GM12878 (cell line): ENCODE results near the gene CRYAA. TPM values are rescaled to one million over a fixed set of nuclear protein-coding genes. Genes with fewer than 3 reads are reported as not detected.

Experiments
- ATAC-seq: fragments of 200-7000 bp; cut with Tn5 transposase; 3 replicates; pipeline ENCODE4 v1.9.1; 2020; ENCODE audit warnings: mild to moderate bottlenecking, moderate library complexity
- BruUV-seq: library from RNA; stranded (reverse); fragments of 400-500 nt; replicated peaks from 2 replicates; lab custom pipeline; 2021; lab: Mats Ljungman, UMichigan
- CTCF ChIA-PET: fragments of 300-600 bp; sonication (Branson Sonifier 250); formaldehyde crosslinking; extraction: SDS; loops from one replicate; lab custom pipeline; 2021; ENCODE audit warnings: inconsistent platforms; lab: Yijun Ruan, JAX
- POLR2A ChIA-PET: fragments of 350-600 bp; formaldehyde crosslinking; extraction: SDS; loops from one replicate; lab custom pipeline; 2021; ENCODE audit warnings: inconsistent platforms; lab: Charles Lee
- RAD21 ChIA-PET: fragments of 300-600 bp; sonication (Branson Sonifier 250); formaldehyde crosslinking; loops from one replicate; lab custom pipeline; 2023; ENCODE audit warnings: antibody characterized with exemption; ENCODE audit not compliant: unreplicated experiment; lab: Charles Lee
- SMC1A ChIA-PET: fragments of 300-600 bp; sonication (Branson Sonifier 250); formaldehyde crosslinking; loops from one replicate; lab custom pipeline; 2023; ENCODE audit not compliant: unreplicated experiment, uncharacterized antibody; lab: Charles Lee
- DNase-seq: peaks from one replicate; pipeline ENCODE4 v3.0.0-alpha.2; 2011; ENCODE audit warnings: low read depth, low spot score
- FAIRE-seq: peaks from 3 replicates; lab custom pipeline; 2011; peaks lifted over from hg19 to GRCh38; lab: Jason Lieb, UNC
- H2AFZ ChIP-seq: 2 replicates; pipeline ENCODE4 v1.6.0; 2011; ENCODE audit warnings: low read depth, low read length, control low read depth; ENCODE audit not compliant: control insufficient read depth
- H3K27ac ChIP-seq: 2 replicates; pipeline ENCODE4 v1.5.1; 2011; ENCODE audit warnings: control low read depth; ENCODE audit not compliant: control insufficient read depth, insufficient read depth
- H3K27me3 ChIP-seq, 2 experiments: replicated peaks in 1 of 2; 2 replicates each; pipeline versions ENCODE4 v1.6.0 to v1.6.1; 2011; ENCODE audit warnings: low read length in 1 of 2; ENCODE audit not compliant: control insufficient read depth in 2 of 2, insufficient read depth in 2 of 2
- H3K36me3 ChIP-seq, 2 experiments: 2 replicates each; pipeline ENCODE4 v1.5.1; 2011; ENCODE audit warnings: low read length in 1 of 2; ENCODE audit not compliant: control insufficient read depth in 2 of 2, insufficient read depth in 2 of 2
- H3K4me1 ChIP-seq: 2 replicates; pipeline ENCODE4 v1.6.1; 2011; ENCODE audit warnings: mild to moderate bottlenecking, low read length, moderate library complexity, mixed read lengths; ENCODE audit not compliant: control insufficient read depth, insufficient read depth
- H3K4me2 ChIP-seq: 2 replicates; pipeline ENCODE4 v1.6.0; 2011; ENCODE audit warnings: control low read depth; ENCODE audit not compliant: control insufficient read depth, insufficient read depth
- H3K4me3 ChIP-seq: fragments of 200-600 bp; sonication (generic); 2 replicates; pipeline ENCODE4 v1.5.1; 2016
- H3K79me2 ChIP-seq: 2 replicates; pipeline ENCODE4 v1.6.0; 2011; ENCODE audit warnings: low read length; ENCODE audit not compliant: control insufficient read depth, insufficient read depth
- H3K9ac ChIP-seq: 2 replicates; pipeline ENCODE4 v1.8.0; 2011; ENCODE audit warnings: low read length, control low read depth, mixed read lengths; ENCODE audit not compliant: control insufficient read depth, insufficient read depth
- H3K9me3 ChIP-seq: replicated peaks from 3 replicates; pipeline ENCODE4 v1.5.1; 2011; ENCODE audit warnings: mild to moderate bottlenecking, low read length; ENCODE audit not compliant: control insufficient read depth, insufficient read depth
- H4K20me1 ChIP-seq: 2 replicates; pipeline ENCODE4 v1.6.0; 2011; ENCODE audit not compliant: control insufficient read depth, insufficient read depth
- BACH1 ChIP-seq: fragments of 450-650 bp; IDR thresholded peaks from 2 replicates; pipeline ENCODE4 v1.6.1; 2017; ENCODE audit warnings: mild to moderate bottlenecking, borderline replicate concordance
- BCL11A ChIP-seq: IDR thresholded peaks from 2 replicates; pipeline ENCODE4 v1.6.1; 2011; ENCODE audit warnings: low read depth, low read length
- RUNX3 ChIP-seq: IDR thresholded peaks from 2 replicates; pipeline ENCODE4 v1.6.1; 2012; ENCODE audit warnings: low read length, inconsistent platforms
- SMC3 ChIP-seq: IDR thresholded peaks from 2 replicates; pipeline ENCODE4 v1.6.1; 2011; ENCODE audit warnings: low read length, improper control_type of control experiment, borderline replicate concordance
- SUZ12 ChIP-seq: fragments of 200-600 bp; sonication (generic); IDR thresholded peaks from one replicate; pipeline ENCODE4 v1.6.1; 2018; ENCODE audit warnings: antibody characterized with exemption, mild to moderate bottlenecking; ENCODE audit not compliant: unreplicated experiment
- WGBS: methylation state at CpG from one replicate; pipeline ENCODE4 v1.1.6; 2016; ENCODE audit warnings: low lambda C conversion rate; ENCODE audit not compliant: insufficient replicate concordance, insufficient coverage; ENCODE audit errors: missing lambda C conversion rate; 5-methylcytosine and 5-hydroxymethylcytosine counted together
- in situ Hi-C: fragments of 300-500 bp; cut with MboI; formaldehyde crosslinking; loops from 9 replicates; pipeline ENCODE4 v1.14.3; 2018; ENCODE audit warnings: mixed read lengths
- intact Hi-C: fragments of 100-400 bp; cut with micrococcal nuclease; formaldehyde crosslinking; loops from one replicate; pipeline ENCODE4 v1.14.2; 2022; ENCODE audit not compliant: unreplicated experiment
- polyA plus RNA-seq, 11 experiments: library from polyadenylated mRNA; depleted of rRNA in 4 of 11; unstranded in 6 of 11; stranded (reverse) in 5 of 11; fragments of >200 nt; fragmentation: Nextera tagmentation in 4 of 11; fragmentation: Illumina TruSeq in 1 of 11; extraction: Ambion mirVana in 4 of 11; extraction: Trizol in 1 of 11; gene quantifications; 1 replicate in 1 of 11; 2 replicates in 10 of 11; pipeline versions ENCODE4 v1.2.1 to v1.2.3, GENCODE V29; 2011 to 2016; ENCODE audit warnings: inconsistent platforms in 2 of 11, missing spikeins in 2 of 11, low read depth in 1 of 11
- total RNA-seq, 4 experiments: library from RNA; depleted of rRNA in 3 of 4; stranded (reverse); fragments of >200 nt in 3 of 4; fragmentation: Illumina TruSeq in 1 of 4; extraction: Trizol in 1 of 4; gene quantifications; 2 replicates each; pipeline versions ENCODE4 v1.2.1 to v1.2.3, GENCODE V29; 2013 to 2021
- TF ChIP-seq, protein P1 (sequence below): fragments of 450-650 bp; IDR thresholded peaks from 2 replicates; pipeline ENCODE4 v1.6.1; 2017; ENCODE audit warnings: low read depth, mild to moderate bottlenecking, moderate library complexity

CRYAA gene
- total and polyA plus RNA-seq, 10 of the 15 experiments (the other 5 are each of a cell fraction or from before 2014, with no cell fraction given): not detected

DNA sequence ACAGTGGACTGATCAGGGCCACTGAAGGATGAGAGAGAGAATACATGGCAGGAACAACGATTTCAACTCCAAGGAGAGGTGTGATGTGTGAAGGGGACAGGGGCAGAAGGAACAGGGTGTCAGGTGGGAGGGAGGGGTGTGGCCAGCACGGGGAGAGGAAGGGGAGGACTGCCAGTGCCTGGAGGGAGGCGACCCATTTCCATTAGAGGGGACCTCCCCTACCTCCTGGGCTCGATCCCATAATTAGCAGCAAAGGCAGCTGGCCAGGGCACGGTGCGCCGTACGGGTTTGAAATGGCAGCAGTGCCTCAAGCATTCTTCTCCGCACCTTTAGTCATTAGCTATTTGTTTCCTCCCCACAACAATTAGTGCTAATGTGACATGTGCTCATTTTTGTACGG is 22.7 kb downstream of the CRYAA start:
- Histone ChIP-seq H3K4me3 (no peak overlapping the region), H3K79me2 (no peaks in the 10 kb centered on the region), H3K36me3 (no peaks in the 10 kb centered on the region), H3K27ac (no peak overlapping the region), H3K4me2 (no peak overlapping the region), H3K4me1 (peaks cover 16% of the 10 kb centered on the region), H3K9ac (no peak overlapping the region), H3K9me3 (no peaks in the 10 kb centered on the region), H3K27me3 (no peaks in the 10 kb centered on the region; a peak in 1 of 4 replicates), H2AFZ (no peak overlapping the region), H4K20me1 (no peaks in the 10 kb centered on the region)
- intact Hi-C loops: no loop called here
- TF ChIP-seq BACH1 (no peak), SUZ12 (no peak), BCL11A (no peak), SMC3 (no peak), RUNX3 (no peak)
- TF ChIP-seq, protein P1, sequence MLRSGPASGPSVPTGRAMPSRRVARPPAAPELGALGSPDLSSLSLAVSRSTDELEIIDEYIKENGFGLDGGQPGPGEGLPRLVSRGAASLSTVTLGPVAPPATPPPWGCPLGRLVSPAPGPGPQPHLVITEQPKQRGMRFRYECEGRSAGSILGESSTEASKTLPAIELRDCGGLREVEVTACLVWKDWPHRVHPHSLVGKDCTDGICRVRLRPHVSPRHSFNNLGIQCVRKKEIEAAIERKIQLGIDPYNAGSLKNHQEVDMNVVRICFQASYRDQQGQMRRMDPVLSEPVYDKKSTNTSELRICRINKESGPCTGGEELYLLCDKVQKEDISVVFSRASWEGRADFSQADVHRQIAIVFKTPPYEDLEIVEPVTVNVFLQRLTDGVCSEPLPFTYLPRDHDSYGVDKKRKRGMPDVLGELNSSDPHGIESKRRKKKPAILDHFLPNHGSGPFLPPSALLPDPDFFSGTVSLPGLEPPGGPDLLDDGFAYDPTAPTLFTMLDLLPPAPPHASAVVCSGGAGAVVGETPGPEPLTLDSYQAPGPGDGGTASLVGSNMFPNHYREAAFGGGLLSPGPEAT: no peak
- in situ Hi-C loops: no loop called here
- ChIA-PET CTCF (interaction anchor here (2.1 kb wide), 1 partner anchor 454 kb away, joined by 7 read pairs; no protein-coding TSS in a partner anchor), POLR2A (no interaction called here), SMC1A (interaction anchor here (1.0 to 1.8 kb wide), 3 partner anchors 14 to 77 kb away, joined by 4 to 5 read pairs (median 4); no protein-coding TSS in a partner anchor), RAD21 (no interaction called here)
- WGBS: 49% methylated on average over 9 of the region's 10 CpGs
- DNase-seq: no peak
- no TSS peak for BruUV-seq
- no peak for FAIRE-seq
- ATAC-seq: no peak
